Ishikawa (cell line): ENCODE data around the gene COL3A1.

ENCODE experiments used
- CEBPB ChIP-seq: IDR thresholded peaks from 2 replicates; pipeline ENCODE4 v1.6.1; 2012
- CREB1 ChIP-seq: IDR thresholded peaks from 2 replicates; pipeline ENCODE4 v1.6.1; 2012; ENCODE audit warnings: low read depth
- EGR1 ChIP-seq: IDR thresholded peaks from 2 replicates; pipeline ENCODE4 v1.6.1; 2012
- EP300 ChIP-seq: IDR thresholded peaks from 2 replicates; pipeline ENCODE4 v1.6.1; 2012; ENCODE audit warnings: borderline replicate concordance
- FOXM1 ChIP-seq: IDR thresholded peaks from 2 replicates; pipeline ENCODE4 v1.6.1; 2012; ENCODE audit warnings: low read depth, borderline replicate concordance
- MAX ChIP-seq: IDR thresholded peaks from 2 replicates; pipeline ENCODE4 v1.6.1; 2012
- NFIC ChIP-seq: IDR thresholded peaks from 2 replicates; pipeline ENCODE4 v1.6.1; 2012
- RAD21 ChIP-seq: IDR thresholded peaks from 2 replicates; pipeline ENCODE4 v1.6.1; 2012; ENCODE audit warnings: low read depth
- REST ChIP-seq: IDR thresholded peaks from 2 replicates; pipeline ENCODE4 v1.6.1; 2012; ENCODE audit warnings: low read depth, mild to moderate bottlenecking
- TAF1 ChIP-seq: IDR thresholded peaks from 2 replicates; pipeline ENCODE4 v1.6.1; 2012; ENCODE audit warnings: low read depth, mild to moderate bottlenecking
- TCF12 ChIP-seq: IDR thresholded peaks from 2 replicates; pipeline ENCODE4 v1.6.1; 2012; ENCODE audit warnings: low read depth
- TEAD4 ChIP-seq: IDR thresholded peaks from 2 replicates; pipeline ENCODE4 v1.6.1; 2012
- USF1 ChIP-seq: IDR thresholded peaks from 2 replicates; pipeline ENCODE4 v1.6.1; 2012
- YY1 ChIP-seq: IDR thresholded peaks from 2 replicates; pipeline ENCODE4 v1.6.1; 2012; ENCODE audit warnings: low read depth
- ZBTB7A ChIP-seq: IDR thresholded peaks from 2 replicates; pipeline ENCODE4 v1.6.1; 2012; ENCODE audit warnings: low read depth

Gene COL3A1

GRCh38 chr2:189022492-189022891, 48.3 kb downstream of the COL3A1 start:
- TF ChIP-seq USF1 (no peak), NFIC (no peak), CEBPB (no peak), TCF12 (no peak), TAF1 (no peak), ZBTB7A (no peak), EGR1 (no peak), REST (no peak), EP300 (no peak), TEAD4 (no peak), YY1 (no peak), RAD21 (no peak), CREB1 (no peak), MAX (no peak)

DNA sequence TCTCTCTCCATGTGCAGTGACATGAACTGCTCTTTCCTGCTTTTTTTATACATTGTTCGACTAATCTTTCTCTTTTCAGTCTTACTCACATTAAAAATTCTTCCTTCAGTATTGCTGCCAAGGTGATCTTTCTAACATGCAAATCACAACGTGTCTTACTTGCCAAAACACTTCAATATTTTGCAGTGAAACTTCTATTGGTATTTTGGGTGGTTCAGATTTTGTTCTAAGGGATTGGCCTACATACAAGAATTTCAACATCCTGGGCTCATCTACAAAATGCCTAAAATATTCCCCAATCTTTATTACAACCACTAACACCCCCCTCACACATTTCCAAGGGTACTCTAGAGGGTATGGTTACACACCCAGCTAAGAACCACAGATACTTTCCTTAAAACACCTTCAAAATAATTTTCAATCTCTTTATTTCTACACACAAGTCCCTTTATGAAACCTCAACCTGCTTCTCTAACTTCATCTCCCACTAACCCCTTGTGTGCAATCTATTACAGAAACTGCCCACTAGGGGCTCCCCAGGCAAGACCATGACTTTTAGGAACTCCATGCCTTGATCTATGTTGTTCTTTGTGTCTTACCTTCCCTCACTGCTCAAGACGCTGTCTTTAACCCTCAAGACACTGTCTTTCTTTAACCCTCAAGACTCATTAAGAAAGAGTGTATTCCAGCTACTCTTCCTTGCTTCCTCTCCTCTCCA, 50.9 kb downstream of the COL3A1 start:
- TF ChIP-seq REST (no peak), CREB1 (no peak), RAD21 (peak; percentile 34), NFIC (no peak), TEAD4 (no peak)

DNA sequence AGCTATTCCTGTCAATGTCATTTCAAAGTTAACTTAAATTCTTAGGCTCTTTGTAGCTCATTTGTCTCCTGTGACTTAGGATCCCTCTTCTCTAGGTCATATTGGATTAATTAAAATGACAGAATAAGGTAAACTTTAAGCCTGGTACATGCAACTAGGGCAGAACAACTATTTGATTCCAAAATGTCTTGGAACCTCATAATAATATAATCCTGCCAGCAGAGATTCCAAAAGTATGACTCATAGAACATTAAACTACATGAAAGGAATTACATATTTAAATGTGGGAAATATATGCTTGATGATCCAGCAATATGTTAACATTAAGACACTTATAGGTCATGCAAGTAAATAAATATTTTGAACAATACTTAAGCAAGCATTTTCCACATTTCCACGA, 63.3 kb downstream of the COL3A1 start:
- TF ChIP-seq TEAD4 (no peak), EGR1 (no peak), TCF12 (no peak)

DNA sequence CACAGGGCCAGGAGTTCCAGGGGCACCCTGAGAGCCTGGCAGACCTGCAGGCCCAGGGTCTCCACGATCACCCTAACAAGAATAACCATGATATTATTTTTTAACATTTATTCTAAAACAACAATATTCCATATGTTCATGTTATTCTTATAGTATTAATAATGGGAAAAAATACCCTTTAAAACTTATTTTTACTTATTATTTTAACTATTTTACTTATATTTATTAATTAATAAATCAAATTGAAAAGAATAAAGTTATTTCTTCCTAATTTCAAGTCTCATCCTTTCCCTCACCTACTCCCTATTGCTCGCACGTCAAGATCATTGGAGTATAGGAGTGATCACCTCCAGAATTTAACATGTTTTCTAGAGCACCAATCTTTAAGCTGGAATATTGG, 71.7 kb downstream of the COL3A1 start:
- TF ChIP-seq ZBTB7A (no peak), FOXM1 (no peak), EP300 (no peak), USF1 (no peak), TAF1 (no peak), RAD21 (no peak), TCF12 (no peak), REST (no peak), MAX (no peak), EGR1 (no peak), YY1 (no peak), CREB1 (no peak), TEAD4 (no peak), CEBPB (no peak), NFIC (no peak)

GRCh38 chr2:189046320-189046719, 72.1 kb downstream of the COL3A1 start:
- TF ChIP-seq NFIC (no peak), YY1 (no peak), EGR1 (no peak), CREB1 (no peak), REST (no peak), MAX (no peak), ZBTB7A (no peak), CEBPB (no peak), TCF12 (no peak)
